HCT116 (cell line): ENCODE data around the gene AURKAIP1. TPM values are rescaled to one million over a fixed set of nuclear protein-coding genes. Genes with fewer than 3 reads are reported as not detected.
"Not testable (repeated sequence)": the region's sequence is repeated elsewhere in the genome, so short reads cannot be mapped to it uniquely, and the experiment has no call there.

Source experiments
- ATAC-seq: fragments of 200-7000 bp; cut with Tn5 transposase; 2 replicates; pipeline ENCODE4 v1.9.1; 2020; ENCODE audit warnings: mild to moderate bottlenecking, moderate library complexity
- BruUV-seq: library from RNA; stranded (reverse); fragments of 400-500 nt; replicated peaks from 2 replicates; lab custom pipeline; 2021; lab: Mats Ljungman, UMichigan
- CTCF ChIA-PET: fragments of 300-600 bp; sonication (Branson Sonifier 250); formaldehyde crosslinking; loops from one replicate; lab custom pipeline; 2021; ENCODE audit warnings: antibody characterized with exemption; lab: Charles Lee
- POLR2A ChIA-PET: fragments of 300-600, 350-600 bp; sonication (Branson Sonifier 250); formaldehyde crosslinking; loops from one replicate; lab custom pipeline; 2021; ENCODE audit warnings: antibody characterized with exemption; lab: Charles Lee
- RAD21 ChIA-PET, 2 experiments: fragments of 300-600 bp; sonication (Branson Sonifier 250); formaldehyde crosslinking; loops; one replicate each; lab custom pipeline; 2023; ENCODE audit warnings: low total read pairs in 2 of 2; ENCODE audit not compliant: uncharacterized antibody in 2 of 2, unreplicated experiment in 2 of 2, low non-redundant PET in 1 of 2; lab: Charles Lee
- DNase-seq: peaks from one replicate; pipeline ENCODE4 v3.0.0-alpha.2; 2010; ENCODE audit warnings: low read depth, low spot score
- H2AFZ ChIP-seq: fragments of 200-600 bp; shearing (Covaris generic), sonication (generic); 2 replicates; pipeline ENCODE4 v1.6.1; 2017; ENCODE audit warnings: low read depth, mixed run types, mixed read lengths, antibody characterized with exemption, low read length; ENCODE audit not compliant: poor library complexity, severe bottlenecking
- H3K27ac ChIP-seq: 2 replicates; pipeline ENCODE4 v1.5.1; 2012; ENCODE audit warnings: low read depth, low read length
- H3K27me3 ChIP-seq: fragments of 200-600 bp; sonication (generic); 2 replicates; pipeline ENCODE4 v1.6.1; 2016; ENCODE audit warnings: mixed run types, low read length, mixed read lengths; ENCODE audit not compliant: insufficient read depth
- H3K36me3 ChIP-seq, 2 experiments: fragments of 200-500 bp in 1 of 2; fragments of 200-600 bp in 1 of 2; sonication (Bioruptor generic) in 1 of 2; sonication (generic) in 1 of 2; 2 replicates each; pipeline versions ENCODE4 v1.5.1 to v1.6.1; 2014 to 2016; ENCODE audit warnings: low read length in 2 of 2, inconsistent platforms in 1 of 2, mixed read lengths in 1 of 2, mixed run types in 1 of 2; ENCODE audit not compliant: insufficient read depth in 2 of 2, control insufficient read depth in 1 of 2
- H3K4me1 ChIP-seq, 2 experiments: fragments of 200-600 bp in 1 of 2; sonication (generic) in 1 of 2; 2 replicates each; pipeline versions ENCODE4 v1.5.1 to v1.6.1; 2012 to 2017; ENCODE audit warnings: low read length in 2 of 2, inconsistent platforms in 1 of 2, mild to moderate bottlenecking in 1 of 2, mixed read lengths in 1 of 2, mixed run types in 1 of 2, moderate library complexity in 1 of 2; ENCODE audit not compliant: insufficient read depth in 2 of 2, control insufficient read depth in 1 of 2
- H3K4me2 ChIP-seq: fragments of 200-600 bp; sonication (generic); 2 replicates; pipeline ENCODE4 v1.6.1; 2017; ENCODE audit warnings: mixed run types, low read length, mixed read lengths
- H3K4me3 ChIP-seq, 2 experiments: fragments of 200-600 bp in 1 of 2; sonication (generic) in 1 of 2; replicated peaks in 1 of 2; 2 replicates each; pipeline ENCODE4 v1.5.1; 2011 to 2016; ENCODE audit warnings: low read length in 2 of 2, control low read depth in 1 of 2, low read depth in 1 of 2, mild to moderate bottlenecking in 1 of 2, mixed read lengths in 1 of 2, mixed run types in 1 of 2
- H3K79me2 ChIP-seq: fragments of 200-600 bp; sonication (generic); 2 replicates; pipeline ENCODE4 v1.6.1; 2017; ENCODE audit warnings: mild to moderate bottlenecking, mixed run types, low read length, moderate library complexity, mixed read lengths; ENCODE audit not compliant: insufficient read depth
- H3K9ac ChIP-seq: fragments of 200-600 bp; sonication (generic); 2 replicates; pipeline ENCODE4 v1.6.1; 2016; ENCODE audit warnings: low read length, mixed read lengths
- H3K9me2 ChIP-seq: fragments of 200-600 bp; sonication (generic), shearing (Covaris generic); 2 replicates; pipeline ENCODE4 v1.6.1; 2017; ENCODE audit warnings: mixed run types, mild to moderate bottlenecking, moderate library complexity; ENCODE audit not compliant: insufficient read depth
- H3K9me3 ChIP-seq, 2 experiments: fragments of 200-500 bp in 1 of 2; fragments of 200-600 bp in 1 of 2; sonication (Bioruptor generic) in 1 of 2; sonication (generic) in 1 of 2; 2 replicates each; pipeline ENCODE4 v1.6.1; 2014 to 2017; ENCODE audit warnings: low read length in 2 of 2, mixed read lengths in 2 of 2, inconsistent platforms in 1 of 2, low read depth in 1 of 2, mild to moderate bottlenecking in 1 of 2, mixed run types in 1 of 2, moderate library complexity in 1 of 2; ENCODE audit not compliant: control insufficient read depth in 1 of 2, insufficient read depth in 1 of 2
- H4K20me1 ChIP-seq: fragments of 200-600 bp; sonication (generic), shearing (Covaris generic); 2 replicates; pipeline ENCODE4 v1.6.1; 2017; ENCODE audit warnings: mixed run types, mild to moderate bottlenecking, moderate library complexity; ENCODE audit not compliant: insufficient read depth
- ATF3 ChIP-seq: IDR thresholded peaks from 2 replicates; pipeline ENCODE4 v1.6.1; 2012
- CTCF ChIP-seq, 3 experiments: fragments of 200-600 bp in 1 of 3; sonication (generic) in 1 of 3; IDR thresholded peaks in 2 of 3; conservative IDR thresholded peaks in 1 of 3; 2 replicates each; pipeline ENCODE4 v1.5.1; 2012 to 2017; ENCODE audit warnings: low read depth in 2 of 3, low read length in 2 of 3, antibody characterized with exemption in 1 of 3, borderline replicate concordance in 1 of 3, control low read depth in 1 of 3, mild to moderate bottlenecking in 1 of 3, mixed read lengths in 1 of 3, mixed run types in 1 of 3, moderate library complexity in 1 of 3; ENCODE audit not compliant: insufficient read depth in 1 of 3
- EGR1 ChIP-seq: IDR thresholded peaks from 2 replicates; pipeline ENCODE4 v1.6.1; 2012; ENCODE audit warnings: low read depth
- ELF1 ChIP-seq: IDR thresholded peaks from 2 replicates; pipeline ENCODE4 v1.6.1; 2012; ENCODE audit warnings: low read depth, borderline replicate concordance
- EZH2phosphoT487 ChIP-seq: fragments of 200-600 bp; IDR thresholded peaks from 2 replicates; pipeline ENCODE4 v1.6.1; 2018; ENCODE audit warnings: antibody characterized with exemption, borderline replicate concordance
- FOSL1 ChIP-seq: IDR thresholded peaks from 2 replicates; pipeline ENCODE4 v1.6.1; 2012; ENCODE audit warnings: low read depth
- JUND ChIP-seq: IDR thresholded peaks from 2 replicates; pipeline ENCODE4 v1.6.1; 2012
- MAX ChIP-seq: IDR thresholded peaks from 2 replicates; pipeline ENCODE4 v1.6.1; 2012
- POLR2AphosphoS5 ChIP-seq: IDR thresholded peaks from 2 replicates; pipeline ENCODE4 v1.6.1; 2011; ENCODE audit warnings: mild to moderate bottlenecking, low read depth, low read length, moderate library complexity
- RAD21 ChIP-seq: IDR thresholded peaks from 2 replicates; pipeline ENCODE4 v1.6.1; 2012; ENCODE audit warnings: low read depth, mild to moderate bottlenecking
- SIN3A ChIP-seq: IDR thresholded peaks from 2 replicates; pipeline ENCODE4 v1.6.1; 2012; ENCODE audit warnings: low read depth
- TCF7L2 ChIP-seq: IDR thresholded peaks from 2 replicates; pipeline ENCODE4 v1.7.0; 2011; ENCODE audit warnings: borderline replicate concordance, inconsistent platforms; ENCODE audit not compliant: insufficient read depth, insufficient read length; ENCODE audit errors: extremely low read depth
- YY1 ChIP-seq: IDR thresholded peaks from 2 replicates; pipeline ENCODE4 v1.6.1; 2011; ENCODE audit warnings: low read length, low read depth, moderate library complexity, mild to moderate bottlenecking; ENCODE audit not compliant: insufficient replicate concordance; ENCODE audit errors: extremely low read depth
- ZFX ChIP-seq: fragments of 450-650 bp; IDR thresholded peaks from 2 replicates; pipeline ENCODE4 v1.6.1; 2017
- ZNF274 ChIP-seq: fragments of 200-500 bp; sonication (Bioruptor generic); IDR thresholded peaks from 2 replicates; pipeline ENCODE4 v1.6.1; 2014; ENCODE audit warnings: mild to moderate bottlenecking, low read depth, low read length, inconsistent platforms
- intact Hi-C: fragments of 100-400 bp; cut with micrococcal nuclease; formaldehyde crosslinking; loops from 2 replicates; pipeline ENCODE4 v1.10.0; 2022
- total RNA-seq: library from RNA; stranded (reverse); gene quantifications from one replicate; pipeline ENCODE4 v1.2.1, GENCODE V29; 2021; ENCODE audit not compliant: unreplicated experiment

The AURKAIP1 gene
- total RNA-seq, 1 experiment from 2014 or later = 200 TPM

GRCh38 chr1:1419363-1419812 lies 44.4 kb upstream of the AURKAIP1 start (continued):
- no peak for TF ChIP-seq MAX
- no peak for TF ChIP-seq ZNF274
- TF ChIP-seq ZFX = no peak
- no peak for TF ChIP-seq YY1
- no peak for TF ChIP-seq EGR1
- no peak for TF ChIP-seq RAD21

GRCh38 chr1:1418464-1419362 lies 43.7 kb upstream of the AURKAIP1 start:
- Histone ChIP-seq H3K9ac (no peak overlapping the region), H3K4me3 (no peak overlapping the region), H3K27me3 (no peaks in the 10 kb centered on the region), H3K27ac (no peak overlapping the region), H3K79me2 (no peaks in the 10 kb centered on the region), H3K4me2 (no peak overlapping the region), H3K9me2 (no peaks in the 10 kb centered on the region), H3K9me3 (no peaks in the 10 kb centered on the region), H4K20me1 (no peaks in the 10 kb centered on the region), H3K4me1 (peaks cover 14 to 26% of the 10 kb centered on the region in 2 experiments), H2AFZ (no peak overlapping the region), H3K36me3 (no peaks in the 10 kb centered on the region)
- ChIA-PET RAD21 (no interaction called here), CTCF (no interaction called here), POLR2A (no interaction called here)
- intact Hi-C loops = no loop called here
- ATAC-seq (no peak), DNase-seq (no peak)
- TF ChIP-seq EZH2phosphoT487 = no peak
- no peak for TF ChIP-seq ELF1
- TF ChIP-seq ATF3 = no peak
- no peak for TF ChIP-seq YY1
- TF ChIP-seq POLR2AphosphoS5 = no peak
- TF ChIP-seq FOSL1 = no peak
- no peak for TF ChIP-seq ZNF274
- no peak for TF ChIP-seq JUND
- no peak for TF ChIP-seq TCF7L2
- no peak for TF ChIP-seq SIN3A
- TF ChIP-seq CTCF (IDR thresholded peaks at IDR 0.05 in 2 of 3, conservative IDR thresholded peaks at IDR 0.05 in 1 of 3; ENCODE audit: borderline replicate concordance in 1 of 3, insufficient read depth in 1 of 3, low read depth in 2 of 3, low read length in 2 of 3) = no peak
- no TSS peak for BruUV-seq

- H3K27me3 ChIP-seq, H3K9me2 ChIP-seq, intact Hi-C loops, H3K4me3 ChIP-seq, ATAC-seq, H4K20me1 ChIP-seq, CTCF ChIA-PET, DNase-seq, RAD21 ChIA-PET, H3K36me3 ChIP-seq, BruUV-seq, H3K9me3 ChIP-seq, H2AFZ ChIP-seq, POLR2A ChIA-PET, H3K4me2 ChIP-seq, H3K79me2 ChIP-seq, H3K27ac ChIP-seq, H3K9ac ChIP-seq: not testable (repeated sequence)
- peaks cover 9 to 19% of the 10 kb centered on the region in 2 experiments for H3K4me1 ChIP-seq
Measured at GRCh38 chr1:1417825-1418463, 42.9 kb upstream of the AURKAIP1 start.
